K562 treated with DMSO at 1 percent for 24 hours (cell line): Measurements from ENCODE around the gene MPHOSPH8. TPM values are rescaled to one million over a fixed set of nuclear protein-coding genes. Genes with fewer than 3 reads are reported as not detected.

Experiments used
- total RNA-seq: library from RNA; unstranded; fragments of 300-600 nt; gene quantifications from 2 replicates; pipeline ENCODE4 v1.2.3, GENCODE V29; 2022; ENCODE audit warnings: low read depth; ENCODE audit not compliant: insufficient read depth

The MPHOSPH8 gene
- total RNA-seq, result 11.3 and 17.5 TPM in 2 replicates

GRCh38 chr13:19633479-19634255 is at the start of gene MPHOSPH8:
Gene MPHOSPH8, plus strand, starts transcription at chr13:19633659. Its CDS starts 90 bp downstream, at chr13:19633749.

Other genes with a start within 250 kb of the MPHOSPH8 start
- not detected in 2 replicates for gene TPTE2, start 72.1 kb upstream of the MPHOSPH8 start, total RNA-seq
- 37.1 and 43.0 TPM in 2 replicates for gene PSPC1, start 149.3 kb downstream of the MPHOSPH8 start, total RNA-seq
- 3.4 and 6.0 TPM in 2 replicates for gene ZMYM5, start 230.0 kb downstream of the MPHOSPH8 start, total RNA-seq